ENCODE measurements around the gene MSRB3.

MSRB3 gene

DNA sequence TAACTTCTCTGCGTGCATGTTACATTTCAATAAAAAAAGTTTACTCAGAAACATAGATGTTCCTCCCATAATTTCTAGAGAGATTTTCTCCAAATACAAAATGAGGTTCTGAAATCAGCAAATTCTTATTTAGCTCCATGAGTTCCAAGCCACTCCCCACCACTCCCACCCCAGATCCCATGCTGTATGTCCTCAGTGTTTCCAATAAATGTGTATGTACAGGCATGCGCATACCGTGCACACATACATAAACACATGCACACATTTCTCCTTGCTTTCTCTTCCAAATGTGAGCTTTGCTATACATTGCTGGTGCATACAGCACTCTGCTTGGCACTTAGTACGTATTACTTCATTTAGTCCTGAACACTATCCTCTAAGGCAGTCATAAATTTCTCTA lies 209.7 kb downstream of the MSRB3 start:
- no peak for DNase-seq (ENCODE audit: low read depth, low spot score)
- TF ChIP-seq, protein P1, sequence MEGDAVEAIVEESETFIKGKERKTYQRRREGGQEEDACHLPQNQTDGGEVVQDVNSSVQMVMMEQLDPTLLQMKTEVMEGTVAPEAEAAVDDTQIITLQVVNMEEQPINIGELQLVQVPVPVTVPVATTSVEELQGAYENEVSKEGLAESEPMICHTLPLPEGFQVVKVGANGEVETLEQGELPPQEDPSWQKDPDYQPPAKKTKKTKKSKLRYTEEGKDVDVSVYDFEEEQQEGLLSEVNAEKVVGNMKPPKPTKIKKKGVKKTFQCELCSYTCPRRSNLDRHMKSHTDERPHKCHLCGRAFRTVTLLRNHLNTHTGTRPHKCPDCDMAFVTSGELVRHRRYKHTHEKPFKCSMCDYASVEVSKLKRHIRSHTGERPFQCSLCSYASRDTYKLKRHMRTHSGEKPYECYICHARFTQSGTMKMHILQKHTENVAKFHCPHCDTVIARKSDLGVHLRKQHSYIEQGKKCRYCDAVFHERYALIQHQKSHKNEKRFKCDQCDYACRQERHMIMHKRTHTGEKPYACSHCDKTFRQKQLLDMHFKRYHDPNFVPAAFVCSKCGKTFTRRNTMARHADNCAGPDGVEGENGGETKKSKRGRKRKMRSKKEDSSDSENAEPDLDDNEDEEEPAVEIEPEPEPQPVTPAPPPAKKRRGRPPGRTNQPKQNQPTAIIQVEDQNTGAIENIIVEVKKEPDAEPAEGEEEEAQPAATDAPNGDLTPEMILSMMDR (IDR thresholded peaks at IDR 0.05; ENCODE audit: insufficient read depth, low read length, missing control alignments), result no peak
- H3K4me3 ChIP-seq (ENCODE audit: low read depth, low read length), result no peak overlapping the region
- POLR2A ChIA-PET, result no interaction called here
- CTCF ChIA-PET, result no interaction called here

DNA sequence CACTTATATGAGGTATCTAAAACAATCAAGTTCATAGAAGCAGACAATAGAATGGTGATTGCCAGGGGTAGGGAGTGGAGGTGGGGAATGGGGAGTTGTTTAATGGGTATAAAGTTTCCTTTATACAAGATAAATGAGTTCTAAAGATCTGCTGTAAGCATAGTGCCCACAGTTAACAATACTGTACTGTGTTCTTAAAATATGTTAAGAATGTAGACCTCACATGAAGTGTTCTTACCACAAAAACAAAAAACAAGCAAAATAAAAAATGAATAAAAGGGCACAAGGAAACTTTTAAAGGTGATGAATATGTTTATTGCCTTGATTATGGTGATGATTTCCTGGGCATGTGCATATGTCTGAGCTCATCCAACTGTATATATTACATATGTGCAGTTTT lies 211.8 kb downstream of the MSRB3 start:
- ChIA-PET CTCF (no interaction called here), POLR2A (no interaction called here)
- DNase-seq (ENCODE audit: low read depth, low spot score), result no peak
- TF ChIP-seq, protein P1 (IDR thresholded peaks at IDR 0.05; ENCODE audit: insufficient read depth, low read length, missing control alignments), result no peak
- H3K4me3 ChIP-seq (ENCODE audit: low read depth, low read length), result no peak overlapping the region

DNA sequence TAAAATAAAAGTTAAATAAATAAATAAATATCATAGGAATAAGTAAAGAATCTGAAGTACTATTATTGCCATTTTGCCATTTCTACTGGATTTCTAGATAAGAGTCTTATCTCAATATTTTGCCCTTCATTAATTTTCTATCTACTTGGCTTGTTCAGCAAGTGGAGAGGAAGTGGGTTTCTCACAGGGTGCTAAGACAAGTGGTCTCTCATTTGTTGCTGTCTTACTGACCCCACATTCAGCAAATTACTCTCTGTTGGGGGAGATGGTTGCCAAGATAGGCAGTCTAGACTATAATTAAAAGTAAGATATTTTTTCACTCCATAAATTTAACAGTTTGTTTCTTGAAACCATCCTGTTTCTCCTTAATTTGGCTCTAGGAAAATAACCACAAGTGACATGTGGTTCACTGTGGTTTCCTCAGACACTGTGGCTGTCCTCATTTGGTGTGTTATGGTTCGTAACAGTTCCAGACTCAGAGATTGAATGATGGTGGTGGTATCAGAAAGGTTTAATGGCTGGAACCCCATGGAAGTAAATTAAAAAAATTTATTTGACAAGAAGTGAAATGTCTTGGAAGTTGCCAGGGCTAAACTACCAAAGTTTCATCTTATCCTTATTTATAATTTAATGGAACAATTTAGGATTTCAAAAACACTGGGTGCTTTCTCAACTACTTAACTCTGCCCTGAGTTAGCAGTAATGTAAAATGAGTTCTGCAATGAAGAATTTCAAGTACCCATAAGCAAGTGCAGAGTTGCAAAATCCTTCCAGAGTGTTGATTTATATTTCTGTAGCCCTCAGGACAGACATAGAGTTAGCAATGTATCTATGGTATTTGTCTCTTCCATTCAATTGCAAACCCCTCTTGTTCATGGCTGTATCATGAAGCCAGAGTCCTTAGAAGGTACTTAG lies 214.8 kb downstream of the MSRB3 start:
- CTCF ChIA-PET, result interaction anchor here (0.8 to 0.9 kb wide), 2 partner anchors 13 to 63 kb away, joined by 3 read pairs; no protein-coding TSS in a partner anchor
- POLR2A ChIA-PET, result interaction anchor here (0.6 kb wide), 1 partner anchor 73 kb away, joined by 3 read pairs; no protein-coding TSS in a partner anchor
- H3K4me3 ChIP-seq (ENCODE audit: low read depth, low read length), result no peak overlapping the region

DNA sequence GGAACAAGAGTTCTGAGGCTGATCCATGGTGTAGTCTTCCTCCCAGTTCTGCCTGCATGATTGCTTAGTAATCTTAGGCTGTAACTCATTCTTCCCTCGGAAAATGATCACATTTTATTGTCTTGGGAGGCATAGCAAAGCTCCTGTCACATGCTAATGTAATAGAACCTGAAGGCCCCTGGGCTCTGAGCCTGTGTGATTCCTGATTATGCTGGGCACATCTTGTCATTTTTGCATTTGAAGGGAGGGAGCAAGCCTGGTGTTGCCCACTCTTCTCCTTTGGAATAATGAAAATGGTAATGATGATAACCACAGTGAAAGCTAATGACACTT lies 215.4 kb downstream of the MSRB3 start:
- TF ChIP-seq, protein P1 (IDR thresholded peaks at IDR 0.05; ENCODE audit: insufficient read depth, low read length, missing control alignments), result no peak
- ChIA-PET CTCF (interaction anchor here (0.8 to 0.9 kb wide), 2 partner anchors 14 to 62 kb away, joined by 3 read pairs; no protein-coding TSS in a partner anchor), POLR2A (interaction anchor here (0.6 kb wide), 1 partner anchor 72 kb away, joined by 3 read pairs; no protein-coding TSS in a partner anchor)
- H3K4me3 ChIP-seq (ENCODE audit: low read depth, low read length), result no peak overlapping the region
- DNase-seq (ENCODE audit: low read depth, low spot score), result no peak

More for the DNA sequence above, 214.8 kb downstream of the MSRB3 start:
- TF ChIP-seq, protein P1 (IDR thresholded peaks at IDR 0.05; ENCODE audit: insufficient read depth, low read length, missing control alignments), result no peak
- no peak for DNase-seq (ENCODE audit: low read depth, low spot score)

DNA sequence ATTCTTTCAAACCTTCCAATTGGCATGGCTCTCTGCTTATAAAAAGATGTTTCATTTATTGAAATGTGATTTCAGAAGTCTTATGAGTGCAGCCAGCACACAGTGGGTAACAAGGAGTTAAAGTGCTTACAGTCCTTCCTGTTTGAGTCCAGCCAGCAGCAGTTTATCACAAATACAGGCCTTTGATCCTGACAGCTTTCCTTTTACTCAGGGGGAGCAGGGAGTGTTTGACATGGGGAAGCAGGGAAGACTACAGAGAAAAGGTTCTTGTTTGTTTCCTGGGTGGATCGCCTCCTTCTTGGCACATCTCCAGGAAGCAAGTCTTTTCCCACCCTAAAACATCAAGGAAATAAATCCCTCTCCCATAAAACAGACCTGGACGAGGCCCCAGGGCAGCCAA lies 216.1 kb downstream of the MSRB3 start:
- TF ChIP-seq, protein P1 (IDR thresholded peaks at IDR 0.05; ENCODE audit: insufficient read depth, low read length, missing control alignments), result no peak
- ChIA-PET CTCF (interaction anchor here (0.9 kb wide), 1 partner anchor 15 kb away, joined by 3 read pairs; no protein-coding TSS in a partner anchor), POLR2A (interaction anchor here (0.6 to 1.2 kb wide), 3 partner anchors 30 to 72 kb away, joined by 3 to 5 read pairs (median 3); no protein-coding TSS in a partner anchor)
- H3K4me3 ChIP-seq (ENCODE audit: low read depth, low read length), result no peak overlapping the region
- no peak for DNase-seq (ENCODE audit: low read depth, low spot score)

DNA sequence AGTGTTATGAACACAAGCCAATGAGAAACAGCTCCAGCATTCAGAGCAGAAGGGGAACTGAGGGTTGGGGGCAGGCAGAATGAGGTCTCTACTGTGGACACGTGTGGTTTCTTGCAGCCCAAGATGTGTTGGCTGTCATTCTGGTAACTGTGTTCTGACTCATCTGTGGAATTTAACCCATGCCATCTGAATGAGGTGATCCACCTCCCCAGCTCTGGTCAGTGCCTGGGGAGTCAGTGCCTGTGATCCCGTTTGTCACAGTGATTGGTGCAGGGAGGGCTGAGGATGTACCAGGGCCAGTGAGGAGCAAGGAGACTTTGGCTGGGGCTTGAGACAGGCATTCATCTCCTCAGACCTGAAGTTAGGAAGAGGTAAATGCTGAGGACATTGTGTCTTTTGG lies 216.8 kb downstream of the MSRB3 start:
- TF ChIP-seq, protein P1 (IDR thresholded peaks at IDR 0.05; ENCODE audit: insufficient read depth, low read length, missing control alignments), result no peak
- CTCF ChIA-PET, result no interaction called here
- no peak overlapping the region for H3K4me3 ChIP-seq (ENCODE audit: low read depth, low read length)
- POLR2A ChIA-PET, result interaction anchor here (0.6 to 1.2 kb wide), 3 partner anchors 30 to 114 kb away, joined by 3 to 5 read pairs (median 3); no protein-coding TSS in a partner anchor
- no peak for DNase-seq (ENCODE audit: low read depth, low spot score)

All from AG04449 (cell line).